Esophagus squamous epithelium (tissue), 5 donors: ENCODE measurements around the gene UQCRC2. TPM values are rescaled to one million over a fixed set of nuclear protein-coding genes. Genes with fewer than 3 reads are reported as not detected.

Experiments used
- DNase-seq: peaks from one replicate; lab custom pipeline; 2025; lab: John Stamatoyannopoulos, UW
- H3K27ac ChIP-seq, 4 donors: fragments of 200-600 bp; sonication (generic); one replicate each; pipeline ENCODE4 v1.5.1; 2016 to 2019; ENCODE audit warnings: mild to moderate bottlenecking in 1 of 4
- H3K27me3 ChIP-seq, 4 donors: fragments of 200-600 bp; sonication (generic); 1 replicate in 3 of 4; 2 replicates in 1 of 4; pipeline versions ENCODE4 v1.5.1 to v1.6.0; 2017 to 2021; ENCODE audit warnings: antibody characterized with exemption in 1 of 4
- H3K36me3 ChIP-seq, 3 donors: fragments of 200-600 bp; sonication (generic); one replicate each; pipeline ENCODE4 v1.5.1; 2016 to 2019
- H3K4me1 ChIP-seq, 3 donors: fragments of 200-600 bp; sonication (generic); one replicate each; pipeline ENCODE4 v1.5.1; 2017 to 2019
- H3K4me3 ChIP-seq, 4 donors: fragments of 200-600 bp; sonication (generic); 1 replicate in 3 of 4; 2 replicates in 1 of 4; pipeline ENCODE4 v1.5.1; 2016 to 2019; ENCODE audit warnings: mild to moderate bottlenecking in 2 of 4, moderate library complexity in 1 of 4
- H3K9me3 ChIP-seq, 3 donors: fragments of 200-600 bp; sonication (generic); one replicate each; pipeline ENCODE4 v1.5.1; 2016 to 2019
- POLR2A ChIP-seq, 4 donors: fragments of 450-650 bp; IDR thresholded peaks; one replicate each; pipeline ENCODE4 v1.6.1; 2017; ENCODE audit warnings: antibody characterized with exemption in 4 of 4, mild to moderate bottlenecking in 4 of 4, moderate library complexity in 3 of 4
- WGBS, 2 donors: methylation state at CpG; one replicate each; pipeline ENCODE4 v1.1.5; 2018; 5-methylcytosine and 5-hydroxymethylcytosine counted together
- intact Hi-C: fragments of 100-400 bp; cut with DNase I; formaldehyde crosslinking; loops from one replicate; pipeline ENCODE4 v1.15.0; 2022
- total RNA-seq, 4 donors: library from RNA; depleted of rRNA; stranded (reverse); fragments of >200 nt; gene quantifications; one replicate each; pipeline ENCODE4 v1.1.0, GENCODE V29; 2016
- TF ChIP-seq, protein P1 (sequence below), 6 experiments: fragments of 450-650 bp in 4 of 6; fragments of 200-600 bp in 2 of 6; sonication (generic) in 2 of 6; IDR thresholded peaks; one replicate each; pipeline ENCODE4 v1.5.1; 2016 to 2019; ENCODE audit warnings: antibody characterized with exemption in 6 of 6, mild to moderate bottlenecking in 4 of 6, moderate library complexity in 4 of 6
- donor health status: DM: yes; HTN: yes; CAD: no.

UQCRC2 gene
- total RNA-seq, 4 donors from 2014 or later = 107 to 207 (median 181) TPM

DNA sequence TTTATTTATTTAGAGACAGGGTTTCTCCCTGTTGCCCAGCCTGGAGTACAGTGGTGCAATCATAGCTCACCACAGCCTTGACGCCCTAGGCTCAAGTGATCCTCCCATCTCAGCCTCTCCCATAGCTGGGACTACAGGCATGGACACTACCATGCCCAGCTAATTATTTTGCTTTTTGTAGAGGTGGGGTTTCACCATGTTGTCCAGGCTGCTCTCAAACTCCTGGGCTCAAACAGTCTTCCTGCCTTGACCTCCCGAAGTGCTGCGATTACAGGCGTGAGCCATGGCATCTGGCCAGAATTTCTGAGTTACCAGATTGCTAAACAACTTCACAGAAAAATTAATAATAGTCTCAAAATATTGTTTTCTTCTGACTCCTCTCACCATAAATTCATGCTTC lies 76.5 kb downstream of the UQCRC2 start:
- intact Hi-C loops = no loop called here
- no peaks in the 10 kb centered on the region for H3K27me3 ChIP-seq
- H3K27ac ChIP-seq = no peak overlapping the region
- DNase-seq = no peak
- no peaks in the 10 kb centered on the region for H3K9me3 ChIP-seq
- TF ChIP-seq, protein P1, sequence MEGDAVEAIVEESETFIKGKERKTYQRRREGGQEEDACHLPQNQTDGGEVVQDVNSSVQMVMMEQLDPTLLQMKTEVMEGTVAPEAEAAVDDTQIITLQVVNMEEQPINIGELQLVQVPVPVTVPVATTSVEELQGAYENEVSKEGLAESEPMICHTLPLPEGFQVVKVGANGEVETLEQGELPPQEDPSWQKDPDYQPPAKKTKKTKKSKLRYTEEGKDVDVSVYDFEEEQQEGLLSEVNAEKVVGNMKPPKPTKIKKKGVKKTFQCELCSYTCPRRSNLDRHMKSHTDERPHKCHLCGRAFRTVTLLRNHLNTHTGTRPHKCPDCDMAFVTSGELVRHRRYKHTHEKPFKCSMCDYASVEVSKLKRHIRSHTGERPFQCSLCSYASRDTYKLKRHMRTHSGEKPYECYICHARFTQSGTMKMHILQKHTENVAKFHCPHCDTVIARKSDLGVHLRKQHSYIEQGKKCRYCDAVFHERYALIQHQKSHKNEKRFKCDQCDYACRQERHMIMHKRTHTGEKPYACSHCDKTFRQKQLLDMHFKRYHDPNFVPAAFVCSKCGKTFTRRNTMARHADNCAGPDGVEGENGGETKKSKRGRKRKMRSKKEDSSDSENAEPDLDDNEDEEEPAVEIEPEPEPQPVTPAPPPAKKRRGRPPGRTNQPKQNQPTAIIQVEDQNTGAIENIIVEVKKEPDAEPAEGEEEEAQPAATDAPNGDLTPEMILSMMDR (IDR thresholded peaks at IDR 0.05) = no peak
- no peak for TF ChIP-seq POLR2A (IDR thresholded peaks at IDR 0.05)
- peaks cover 0 to 9% (median 0%) of the 10 kb centered on the region in 3 donors for H3K36me3 ChIP-seq
- H3K4me1 ChIP-seq = peaks cover 0 to 26% (median 10%) of the 10 kb centered on the region in 3 donors
- H3K4me3 ChIP-seq = no peak overlapping the region
- 83 to 86% methylated on average over 4 of the region's 4 CpGs for WGBS, 2 donors

DNA sequence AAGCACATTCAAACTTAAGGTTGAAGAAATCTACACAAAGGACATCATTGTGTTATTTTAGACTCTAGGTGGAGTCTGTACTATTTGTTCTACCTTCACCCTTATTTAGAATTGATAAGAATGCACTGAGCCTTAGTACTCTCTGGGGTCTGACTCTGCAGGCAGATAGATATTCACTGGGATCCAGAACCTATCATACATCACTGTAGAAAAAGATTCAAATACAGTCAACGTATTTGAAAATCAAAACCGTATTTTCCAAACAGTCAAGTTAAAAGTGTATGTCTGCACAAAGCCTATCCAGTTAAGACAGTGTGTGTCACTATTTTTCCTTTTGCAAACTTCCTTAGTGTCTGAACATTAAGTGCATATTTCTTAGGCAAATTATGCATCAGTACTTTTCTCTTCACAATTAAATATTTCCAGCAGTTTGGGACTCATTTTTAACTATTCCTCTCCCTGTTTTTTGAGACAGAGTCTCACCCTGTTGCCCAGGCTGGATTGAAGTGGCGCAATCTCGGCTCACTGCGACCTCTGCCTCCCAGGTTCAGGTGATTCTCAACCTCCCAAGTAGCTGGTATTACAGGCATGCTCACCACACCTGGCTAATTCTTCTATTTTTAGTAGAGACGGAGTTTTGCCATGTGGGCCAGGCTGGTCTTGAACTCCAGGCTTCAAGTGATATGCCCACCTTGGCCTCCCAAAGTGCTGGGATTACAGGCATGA lies 77.1 kb downstream of the UQCRC2 start:
- DNase-seq = no peak
- peaks cover 0 to 15% (median 0%) of the 10 kb centered on the region in 3 donors for H3K36me3 ChIP-seq
- H3K9me3 ChIP-seq = no peaks in the 10 kb centered on the region
- H3K4me1 ChIP-seq = peaks cover 0 to 26% (median 10%) of the 10 kb centered on the region in 3 donors
- TF ChIP-seq, protein P1 (IDR thresholded peaks at IDR 0.05) = no peak
- TF ChIP-seq POLR2A (IDR thresholded peaks at IDR 0.05) = no peak
- H3K27ac ChIP-seq = no peak overlapping the region
- H3K4me3 ChIP-seq = no peak overlapping the region
- 90% methylated on average over 6 of the region's 6 CpGs for WGBS, 2 donors
- intact Hi-C loops = no loop called here
- H3K27me3 ChIP-seq = no peaks in the 10 kb centered on the region

DNA sequence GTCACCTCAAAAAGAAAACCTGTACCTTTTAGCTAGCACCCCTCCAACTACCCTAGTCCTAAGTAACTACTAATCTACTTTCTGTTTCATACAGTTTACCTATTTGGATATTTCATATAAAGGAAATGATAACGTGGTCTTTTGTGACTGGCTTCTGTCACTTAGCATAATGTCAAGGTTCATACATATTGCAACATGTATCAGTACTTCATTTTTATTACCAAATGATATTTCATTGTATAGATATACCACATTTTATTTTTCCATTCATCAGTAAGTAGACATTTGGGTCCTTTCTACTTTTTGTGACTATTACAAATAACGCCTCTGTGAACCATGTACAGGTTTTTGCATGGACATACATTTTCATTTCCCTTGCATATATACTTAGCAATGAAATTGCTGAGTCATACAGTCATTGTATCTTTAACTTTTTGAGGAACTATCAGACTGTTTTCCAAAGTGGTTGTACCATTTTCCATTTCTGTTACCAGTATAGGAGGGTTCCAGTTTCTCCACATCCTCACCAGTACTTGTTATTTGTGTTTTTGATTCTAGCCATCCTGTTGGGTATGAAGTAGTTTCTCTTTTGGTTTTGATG lies 78.4 kb downstream of the UQCRC2 start:
- intact Hi-C loops = no loop called here
- TF ChIP-seq POLR2A (IDR thresholded peaks at IDR 0.05) = no peak
- TF ChIP-seq, protein P1 (IDR thresholded peaks at IDR 0.05) = no peak
- Histone ChIP-seq H3K4me3 (no peak overlapping the region), H3K27ac (no peak overlapping the region), H3K36me3 (peaks cover 0 to 16% (median 0%) of the 10 kb centered on the region in 3 donors), H3K27me3 (no peaks in the 10 kb centered on the region), H3K4me1 (peaks cover 0 to 14% (median 10%) of the 10 kb centered on the region in 3 donors), H3K9me3 (no peaks in the 10 kb centered on the region)
- 81 to 90% methylated on average over 2 of the region's 2 CpGs for WGBS, 2 donors
- no peak for DNase-seq

Other genes with a start within 250 kb of the UQCRC2 start
- gene NPIPB4, start 95.6 kb upstream of the UQCRC2 start, total RNA-seq = 10 to 100 TPM in 3 of 4 donors, 1 to 10 TPM in 1; 8.7 to 76.9 (median 27.9) TPM
- gene PDZD9, start 47.8 kb downstream of the UQCRC2 start, total RNA-seq = not detected
- 10 to 100 TPM in 2 of 4 donors, 1 to 10 TPM in 2; 4.5 to 18.9 (median 12.5) TPM for gene MOSMO, start 54.8 kb downstream of the UQCRC2 start, total RNA-seq
- not detected for gene VWA3A, start 139.2 kb downstream of the UQCRC2 start, total RNA-seq
- gene SDR42E2, start 209.1 kb downstream of the UQCRC2 start, total RNA-seq = not detected